HL-60/S4 treated with retinoic acid at 250 ng/mL for 4 days and 3 days (cell line): Measurements from ENCODE around the gene ZSWIM8.

Experiments
- in situ Hi-C: fragments of 300-500 bp; cut with MboI; formaldehyde crosslinking; loops from 2 replicates; pipeline ENCODE4 v1.7.0; 2022; ENCODE audit warnings: low sequenced_read_pairs

Gene ZSWIM8

GRCh38 chr10:73840403-73841060 is 55.1 kb downstream of the ZSWIM8 start:
- in situ Hi-C loops: loop anchor here (5.0 kb wide), 1 partner anchor 37 kb away; no protein-coding TSS in a partner anchor

GRCh38 chr10:73841061-73841421 is 55.6 kb downstream of the ZSWIM8 start:
- in situ Hi-C loops: loop anchor here (5.0 kb wide), 1 partner anchor 36 kb away; no protein-coding TSS in a partner anchor

GRCh38 chr10:73841526-73842285 is 56.3 kb downstream of the ZSWIM8 start:
- in situ Hi-C loops: loop anchor here (5.0 kb wide), 1 partner anchor 36 kb away; no protein-coding TSS in a partner anchor

GRCh38 chr10:73842349-73842748 is 56.9 kb downstream of the ZSWIM8 start:
- in situ Hi-C loops: loop anchor here (5.0 kb wide), 1 partner anchor 35 kb away; no protein-coding TSS in a partner anchor

GRCh38 chr10:73843261-73843660 is 57.9 kb downstream of the ZSWIM8 start:
- in situ Hi-C loops: loop anchor here (5.0 kb wide), 1 partner anchor 34 kb away; no protein-coding TSS in a partner anchor

- in situ Hi-C loops: no loop called here
These were observed 61.6 kb downstream of the ZSWIM8 start for GRCh38 chr10:73847031-73847430.

- in situ Hi-C loops: no loop called here
These were observed 63.5 kb downstream of the ZSWIM8 start for GRCh38 chr10:73848821-73849489.

GRCh38 chr10:73850211-73850610 is 64.8 kb downstream of the ZSWIM8 start:
- in situ Hi-C loops: no loop called here

- in situ Hi-C loops: no loop called here
These were observed 65.6 kb downstream of the ZSWIM8 start for GRCh38 chr10:73850863-73851461.
